DND-41 (cell line): ENCODE measurements around the gene ARID3A.

Experiments
- EZH2 ChIP-seq: IDR thresholded peaks from 3 replicates; pipeline ENCODE4 v1.6.1; 2012; ENCODE audit warnings: borderline replicate concordance, low read depth, mild to moderate bottlenecking, moderate library complexity, low read length, inconsistent platforms; ENCODE audit not compliant: severe bottlenecking
- TF ChIP-seq, protein P1 (sequence below): IDR thresholded peaks from 2 replicates; pipeline ENCODE4 v1.5.1; 2012; ENCODE audit warnings: borderline replicate concordance, low read length, moderate library complexity, mild to moderate bottlenecking; ENCODE audit not compliant: poor library complexity, severe bottlenecking; ENCODE audit errors: extremely low read depth

GRCh38 chr19:926323-926588 is 421 bp downstream of the ARID3A start:
- TF ChIP-seq, protein P1, sequence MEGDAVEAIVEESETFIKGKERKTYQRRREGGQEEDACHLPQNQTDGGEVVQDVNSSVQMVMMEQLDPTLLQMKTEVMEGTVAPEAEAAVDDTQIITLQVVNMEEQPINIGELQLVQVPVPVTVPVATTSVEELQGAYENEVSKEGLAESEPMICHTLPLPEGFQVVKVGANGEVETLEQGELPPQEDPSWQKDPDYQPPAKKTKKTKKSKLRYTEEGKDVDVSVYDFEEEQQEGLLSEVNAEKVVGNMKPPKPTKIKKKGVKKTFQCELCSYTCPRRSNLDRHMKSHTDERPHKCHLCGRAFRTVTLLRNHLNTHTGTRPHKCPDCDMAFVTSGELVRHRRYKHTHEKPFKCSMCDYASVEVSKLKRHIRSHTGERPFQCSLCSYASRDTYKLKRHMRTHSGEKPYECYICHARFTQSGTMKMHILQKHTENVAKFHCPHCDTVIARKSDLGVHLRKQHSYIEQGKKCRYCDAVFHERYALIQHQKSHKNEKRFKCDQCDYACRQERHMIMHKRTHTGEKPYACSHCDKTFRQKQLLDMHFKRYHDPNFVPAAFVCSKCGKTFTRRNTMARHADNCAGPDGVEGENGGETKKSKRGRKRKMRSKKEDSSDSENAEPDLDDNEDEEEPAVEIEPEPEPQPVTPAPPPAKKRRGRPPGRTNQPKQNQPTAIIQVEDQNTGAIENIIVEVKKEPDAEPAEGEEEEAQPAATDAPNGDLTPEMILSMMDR: no peak
- no peak for TF ChIP-seq EZH2
